Measurements from ENCODE around the gene TIMP2.
"Not testable (repeated sequence)": the region's sequence is repeated elsewhere in the genome, so short reads cannot be mapped to it uniquely, and the experiment has no call there.

Gene TIMP2

GRCh38 chr17:78888941-78889518 is 36.2 kb downstream of the TIMP2 start:
- H3K4me3 ChIP-seq (ENCODE audit: low read length), result no peak overlapping the region; the same call in 1 of the 2 replicates
- no peak for TF ChIP-seq ZNF274 (IDR thresholded peaks at IDR 0.05; ENCODE audit: low read depth, low read length)

GRCh38 chr17:78886954-78887353 is 38.2 kb downstream of the TIMP2 start:
- no peak overlapping the region for H3K4me3 ChIP-seq (ENCODE audit: low read length)

GRCh38 chr17:78885956-78886355 is 39.2 kb downstream of the TIMP2 start:
- TF ChIP-seq ZNF274 (IDR thresholded peaks at IDR 0.05; ENCODE audit: low read depth, low read length), result no peak
- H3K4me3 ChIP-seq (ENCODE audit: low read length), result no peak overlapping the region

More at GRCh38 chr17:78886954-78887353, 38.2 kb downstream of the TIMP2 start:
- TF ChIP-seq ZNF274 (IDR thresholded peaks at IDR 0.05; ENCODE audit: low read depth, low read length), result no peak

GRCh38 chr17:78884876-78885667 is 40.1 kb downstream of the TIMP2 start:
- no peak for TF ChIP-seq ZNF274 (IDR thresholded peaks at IDR 0.05; ENCODE audit: low read depth, low read length)
- H3K4me3 ChIP-seq (ENCODE audit: low read length), result no peak overlapping the region

- TF ChIP-seq ZNF274 (IDR thresholded peaks at IDR 0.05; ENCODE audit: low read depth, low read length), result no peak
- no peak overlapping the region for H3K4me3 ChIP-seq (ENCODE audit: low read length)
Observed at GRCh38 chr17:78884148-78884825, 40.9 kb downstream of the TIMP2 start.

- no peak for TF ChIP-seq ZNF274 (IDR thresholded peaks at IDR 0.05; ENCODE audit: low read depth, low read length)
- no peak overlapping the region for H3K4me3 ChIP-seq (ENCODE audit: low read length)
Observed at GRCh38 chr17:78883533-78884131, 41.6 kb downstream of the TIMP2 start.

GRCh38 chr17:78883089-78883532 is 42.1 kb downstream of the TIMP2 start:
- no peak for TF ChIP-seq ZNF274 (IDR thresholded peaks at IDR 0.05; ENCODE audit: low read depth, low read length)
- H3K4me3 ChIP-seq (ENCODE audit: low read length), result no peak overlapping the region

- H3K4me3 ChIP-seq (ENCODE audit: low read length), result no peak overlapping the region
- no peak for TF ChIP-seq ZNF274 (IDR thresholded peaks at IDR 0.05; ENCODE audit: low read depth, low read length)
Observed at GRCh38 chr17:78882540-78883088, 42.6 kb downstream of the TIMP2 start.

- TF ChIP-seq ZNF274 (IDR thresholded peaks at IDR 0.05; ENCODE audit: low read depth, low read length), result no peak
- H3K4me3 ChIP-seq (ENCODE audit: low read length), result no peak overlapping the region
Observed at GRCh38 chr17:78879635-78880186, 45.5 kb downstream of the TIMP2 start.

GRCh38 chr17:78878871-78879527 is 46.2 kb downstream of the TIMP2 start:
- no peak for TF ChIP-seq ZNF274 (IDR thresholded peaks at IDR 0.05; ENCODE audit: low read depth, low read length)
- no peak overlapping the region for H3K4me3 ChIP-seq (ENCODE audit: low read length)

- no peak overlapping the region for H3K4me3 ChIP-seq (ENCODE audit: low read length)
- no peak for TF ChIP-seq ZNF274 (IDR thresholded peaks at IDR 0.05; ENCODE audit: low read depth, low read length)
Observed at GRCh38 chr17:78878261-78878660, 46.9 kb downstream of the TIMP2 start.

GRCh38 chr17:78876954-78877517 is 48.2 kb downstream of the TIMP2 start:
- H3K4me3 ChIP-seq (ENCODE audit: low read length), result not testable (repeated sequence)

GRCh38 chr17:78876094-78876597 is 49.0 kb downstream of the TIMP2 start:
- TF ChIP-seq ZNF274 (IDR thresholded peaks at IDR 0.05; ENCODE audit: low read depth, low read length), result no peak
- H3K4me3 ChIP-seq (ENCODE audit: low read length), result no peak overlapping the region

Measured in GM08714 (cell line).